ENCODE measurements around the gene TEN1. TPM values are rescaled to one million over a fixed set of nuclear protein-coding genes. Genes with fewer than 3 reads are reported as not detected.

Gene TEN1
- total and polyA plus RNA-seq, 2 of the 13 experiments (the other 11 are each of a cell fraction or from before 2014, with no cell fraction given), result 18.0 to 21.3 TPM

DNA sequence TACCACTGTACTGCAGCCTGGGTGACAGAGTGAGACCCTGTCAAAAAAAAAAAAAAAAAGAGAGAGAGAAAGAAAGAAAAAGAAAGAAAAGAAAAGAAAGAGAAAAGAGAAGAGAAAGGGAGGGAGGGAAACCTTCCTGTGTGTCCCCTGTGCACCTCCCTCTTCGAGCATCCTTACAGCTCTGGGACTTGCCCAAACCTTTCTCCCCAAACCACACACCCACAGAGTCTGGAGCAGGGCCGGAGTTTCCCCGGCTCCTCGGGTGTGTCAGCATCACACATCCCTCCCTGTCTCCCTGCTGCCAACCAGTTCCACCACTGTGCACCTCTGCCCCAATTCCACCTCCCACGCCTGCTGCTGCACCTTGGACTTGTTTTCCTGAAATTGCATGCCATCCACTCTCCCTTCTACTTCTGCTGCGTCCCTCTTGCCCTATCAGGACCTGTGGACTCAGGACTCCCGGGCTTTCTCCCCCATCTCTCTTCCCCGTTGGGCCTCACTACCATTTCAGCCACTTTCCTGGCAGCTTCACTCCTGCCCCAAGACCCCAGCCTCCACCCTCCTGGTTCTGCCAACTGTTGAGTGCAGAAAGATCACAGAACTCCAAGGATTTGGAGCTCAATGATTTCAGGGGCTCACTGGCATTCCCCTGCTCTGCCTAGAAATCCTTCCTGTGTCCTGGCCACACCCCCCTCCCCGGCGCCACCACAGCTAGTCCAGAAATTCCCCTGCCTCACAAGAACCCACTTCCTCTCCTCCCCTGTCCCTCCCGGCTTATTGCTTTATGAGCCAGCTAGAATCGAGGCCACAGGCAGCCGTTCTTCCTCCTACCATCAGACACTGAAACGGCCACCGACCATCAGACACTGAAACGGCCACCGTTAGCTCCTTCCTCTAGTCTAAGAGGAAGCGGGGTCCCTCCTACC is 17.9 kb downstream of the TEN1 start (continued):
- TF ChIP-seq ZNF232 (CRISPR knock-in tag; IDR thresholded peaks at IDR 0.05; ENCODE audit: borderline replicate concordance), result peak; percentile 73; the same call in 1 of the 2 replicates
- TF ChIP-seq ZNF75D (CRISPR knock-in tag; IDR thresholded peaks at IDR 0.05; ENCODE audit: borderline replicate concordance), result no peak
- TF ChIP-seq, protein P1, sequence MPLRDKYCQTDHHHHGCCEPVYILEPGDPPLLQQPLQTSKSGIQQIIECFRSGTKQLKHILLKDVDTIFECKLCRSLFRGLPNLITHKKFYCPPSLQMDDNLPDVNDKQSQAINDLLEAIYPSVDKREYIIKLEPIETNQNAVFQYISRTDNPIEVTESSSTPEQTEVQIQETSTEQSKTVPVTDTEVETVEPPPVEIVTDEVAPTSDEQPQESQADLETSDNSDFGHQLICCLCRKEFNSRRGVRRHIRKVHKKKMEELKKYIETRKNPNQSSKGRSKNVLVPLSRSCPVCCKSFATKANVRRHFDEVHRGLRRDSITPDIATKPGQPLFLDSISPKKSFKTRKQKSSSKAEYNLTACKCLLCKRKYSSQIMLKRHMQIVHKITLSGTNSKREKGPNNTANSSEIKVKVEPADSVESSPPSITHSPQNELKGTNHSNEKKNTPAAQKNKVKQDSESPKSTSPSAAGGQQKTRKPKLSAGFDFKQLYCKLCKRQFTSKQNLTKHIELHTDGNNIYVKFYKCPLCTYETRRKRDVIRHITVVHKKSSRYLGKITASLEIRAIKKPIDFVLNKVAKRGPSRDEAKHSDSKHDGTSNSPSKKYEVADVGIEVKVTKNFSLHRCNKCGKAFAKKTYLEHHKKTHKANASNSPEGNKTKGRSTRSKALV (CRISPR knock-in tag; IDR thresholded peaks at IDR 0.05), result peak; percentile 51; the same call in 1 of the 2 replicates
- TF ChIP-seq DNMT1 (CRISPR knock-in tag; IDR thresholded peaks at IDR 0.05), result no peak
- TF ChIP-seq MIER3 (CRISPR knock-in tag; IDR thresholded peaks at IDR 0.05; ENCODE audit: borderline replicate concordance), result peak; percentile 82; the same call in 1 of the 2 replicates
- TF ChIP-seq, protein P2, sequence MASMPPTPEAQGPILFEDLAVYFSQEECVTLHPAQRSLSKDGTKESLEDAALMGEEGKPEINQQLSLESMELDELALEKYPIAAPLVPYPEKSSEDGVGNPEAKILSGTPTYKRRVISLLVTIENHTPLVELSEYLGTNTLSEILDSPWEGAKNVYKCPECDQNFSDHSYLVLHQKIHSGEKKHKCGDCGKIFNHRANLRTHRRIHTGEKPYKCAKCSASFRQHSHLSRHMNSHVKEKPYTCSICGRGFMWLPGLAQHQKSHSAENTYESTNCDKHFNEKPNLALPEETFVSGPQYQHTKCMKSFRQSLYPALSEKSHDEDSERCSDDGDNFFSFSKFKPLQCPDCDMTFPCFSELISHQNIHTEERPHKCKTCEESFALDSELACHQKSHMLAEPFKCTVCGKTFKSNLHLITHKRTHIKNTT (CRISPR knock-in tag; IDR thresholded peaks at IDR 0.05), result no peak
- TF ChIP-seq ZNF343 (CRISPR knock-in tag; IDR thresholded peaks at IDR 0.05), result no peak
- TF ChIP-seq, protein P3, sequence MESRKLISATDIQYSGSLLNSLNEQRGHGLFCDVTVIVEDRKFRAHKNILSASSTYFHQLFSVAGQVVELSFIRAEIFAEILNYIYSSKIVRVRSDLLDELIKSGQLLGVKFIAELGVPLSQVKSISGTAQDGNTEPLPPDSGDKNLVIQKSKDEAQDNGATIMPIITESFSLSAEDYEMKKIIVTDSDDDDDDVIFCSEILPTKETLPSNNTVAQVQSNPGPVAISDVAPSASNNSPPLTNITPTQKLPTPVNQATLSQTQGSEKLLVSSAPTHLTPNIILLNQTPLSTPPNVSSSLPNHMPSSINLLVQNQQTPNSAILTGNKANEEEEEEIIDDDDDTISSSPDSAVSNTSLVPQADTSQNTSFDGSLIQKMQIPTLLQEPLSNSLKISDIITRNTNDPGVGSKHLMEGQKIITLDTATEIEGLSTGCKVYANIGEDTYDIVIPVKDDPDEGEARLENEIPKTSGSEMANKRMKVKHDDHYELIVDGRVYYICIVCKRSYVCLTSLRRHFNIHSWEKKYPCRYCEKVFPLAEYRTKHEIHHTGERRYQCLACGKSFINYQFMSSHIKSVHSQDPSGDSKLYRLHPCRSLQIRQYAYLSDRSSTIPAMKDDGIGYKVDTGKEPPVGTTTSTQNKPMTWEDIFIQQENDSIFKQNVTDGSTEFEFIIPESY (CRISPR knock-in tag; IDR thresholded peaks at IDR 0.05), result no peak; the same call in 1 of the 2 replicates
- TF ChIP-seq, protein P4, sequence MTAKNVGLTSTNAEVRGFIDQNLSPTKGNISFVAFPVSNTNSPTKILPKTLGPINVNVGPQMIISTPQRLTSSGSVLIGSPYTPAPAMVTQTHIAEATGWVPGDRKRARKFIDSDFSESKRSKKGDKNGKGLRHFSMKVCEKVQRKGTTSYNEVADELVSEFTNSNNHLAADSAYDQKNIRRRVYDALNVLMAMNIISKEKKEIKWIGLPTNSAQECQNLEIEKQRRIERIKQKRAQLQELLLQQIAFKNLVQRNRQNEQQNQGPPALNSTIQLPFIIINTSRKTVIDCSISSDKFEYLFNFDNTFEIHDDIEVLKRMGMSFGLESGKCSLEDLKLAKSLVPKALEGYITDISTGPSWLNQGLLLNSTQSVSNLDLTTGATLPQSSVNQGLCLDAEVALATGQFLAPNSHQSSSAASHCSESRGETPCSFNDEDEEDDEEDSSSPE (CRISPR knock-in tag; IDR thresholded peaks at IDR 0.05), result peak; percentile 48; the same call in 1 of the 2 replicates
- TF ChIP-seq CENPX (CRISPR knock-in tag; IDR thresholded peaks at IDR 0.05), result no peak
- peak; percentile 18; the same call in 1 of the 2 replicates for TF ChIP-seq STAG1 (CRISPR knock-in tag; IDR thresholded peaks at IDR 0.05)
- TF ChIP-seq, protein P5, sequence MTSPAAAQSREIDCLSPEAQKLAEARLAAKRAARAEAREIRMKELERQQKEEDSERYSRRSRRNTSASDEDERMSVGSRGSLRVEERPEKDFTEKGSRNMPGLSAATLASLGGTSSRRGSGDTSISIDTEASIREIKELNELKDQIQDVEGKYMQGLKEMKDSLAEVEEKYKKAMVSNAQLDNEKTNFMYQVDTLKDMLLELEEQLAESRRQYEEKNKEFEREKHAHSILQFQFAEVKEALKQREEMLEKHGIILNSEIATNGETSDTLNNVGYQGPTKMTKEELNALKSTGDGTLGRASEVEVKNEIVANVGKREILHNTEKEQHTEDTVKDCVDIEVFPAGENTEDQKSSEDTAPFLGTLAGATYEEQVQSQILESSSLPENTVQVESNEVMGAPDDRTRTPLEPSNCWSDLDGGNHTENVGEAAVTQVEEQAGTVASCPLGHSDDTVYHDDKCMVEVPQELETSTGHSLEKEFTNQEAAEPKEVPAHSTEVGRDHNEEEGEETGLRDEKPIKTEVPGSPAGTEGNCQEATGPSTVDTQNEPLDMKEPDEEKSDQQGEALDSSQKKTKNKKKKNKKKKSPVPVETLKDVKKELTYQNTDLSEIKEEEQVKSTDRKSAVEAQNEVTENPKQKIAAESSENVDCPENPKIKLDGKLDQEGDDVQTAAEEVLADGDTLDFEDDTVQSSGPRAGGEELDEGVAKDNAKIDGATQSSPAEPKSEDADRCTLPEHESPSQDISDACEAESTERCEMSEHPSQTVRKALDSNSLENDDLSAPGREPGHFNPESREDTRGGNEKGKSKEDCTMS (CRISPR knock-in tag; conservative IDR thresholded peaks at IDR 0.05), result no peak
- TF ChIP-seq, protein P6, sequence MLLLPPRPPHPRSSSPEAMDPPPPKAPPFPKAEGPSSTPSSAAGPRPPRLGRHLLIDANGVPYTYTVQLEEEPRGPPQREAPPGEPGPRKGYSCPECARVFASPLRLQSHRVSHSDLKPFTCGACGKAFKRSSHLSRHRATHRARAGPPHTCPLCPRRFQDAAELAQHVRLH (CRISPR knock-in tag; IDR thresholded peaks at IDR 0.05; ENCODE audit: borderline replicate concordance, low read depth), result peak; percentile 55; the same call in 1 of the 2 replicates
- TF ChIP-seq RFXAP (CRISPR knock-in tag; IDR thresholded peaks at IDR 0.05; ENCODE audit: borderline replicate concordance), result peak; percentile 81; the same call in 1 of the 2 replicates
- no peak for TF ChIP-seq MBD4 (IDR thresholded peaks at IDR 0.05; ENCODE audit: borderline replicate concordance, low read length)
- TF ChIP-seq ZNF143 (CRISPR knock-in tag; IDR thresholded peaks at IDR 0.05), result 0 out of 2 replicates have a peak, but pooled peaks have one; percentile 32
- TF ChIP-seq, protein P7, sequence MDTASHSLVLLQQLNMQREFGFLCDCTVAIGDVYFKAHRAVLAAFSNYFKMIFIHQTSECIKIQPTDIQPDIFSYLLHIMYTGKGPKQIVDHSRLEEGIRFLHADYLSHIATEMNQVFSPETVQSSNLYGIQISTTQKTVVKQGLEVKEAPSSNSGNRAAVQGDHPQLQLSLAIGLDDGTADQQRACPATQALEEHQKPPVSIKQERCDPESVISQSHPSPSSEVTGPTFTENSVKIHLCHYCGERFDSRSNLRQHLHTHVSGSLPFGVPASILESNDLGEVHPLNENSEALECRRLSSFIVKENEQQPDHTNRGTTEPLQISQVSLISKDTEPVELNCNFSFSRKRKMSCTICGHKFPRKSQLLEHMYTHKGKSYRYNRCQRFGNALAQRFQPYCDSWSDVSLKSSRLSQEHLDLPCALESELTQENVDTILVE (CRISPR knock-in tag; IDR thresholded peaks at IDR 0.05), result peak; percentile 68

Data from HepG2 (cell line).